OCI-LY7 (cell line): ENCODE measurements around the gene COG7. TPM values are rescaled to one million over a fixed set of nuclear protein-coding genes. Genes with fewer than 3 reads are reported as not detected.

Experiments
- BruUV-seq: library from RNA; stranded (reverse); fragments of 400-500 nt; replicated peaks from 2 replicates; lab custom pipeline; 2021; lab: Mats Ljungman, UMichigan
- CTCF ChIA-PET: fragments of 300-600 bp; sonication (Branson Sonifier 250); formaldehyde crosslinking; loops from one replicate; lab custom pipeline; 2022; ENCODE audit warnings: antibody characterized with exemption; ENCODE audit not compliant: unreplicated experiment; lab: Charles Lee
- POLR2A ChIA-PET: fragments of 300-600 bp; sonication (Branson Sonifier 250); formaldehyde crosslinking; loops from one replicate; lab custom pipeline; 2022; ENCODE audit warnings: antibody characterized with exemption; lab: Charles Lee
- DNase-seq: peaks from one replicate; pipeline ENCODE4 v3.0.0-alpha.2; 2015; ENCODE audit warnings: low spot score
- H2AFZ ChIP-seq: fragments of 200-600 bp; sonication (generic), shearing (Covaris generic); 2 replicates; pipeline ENCODE4 v1.6.1; 2014; ENCODE audit warnings: mild to moderate bottlenecking, antibody characterized with exemption, low read length, moderate library complexity
- H3K27ac ChIP-seq: fragments of 200-600 bp; sonication (generic); 2 replicates; pipeline ENCODE4 v1.5.1; 2014; ENCODE audit warnings: mixed run types, low read depth, mild to moderate bottlenecking, moderate library complexity, low read length, inconsistent platforms; ENCODE audit not compliant: poor library complexity, severe bottlenecking
- H3K36me3 ChIP-seq: fragments of 200-600 bp; sonication (generic); 2 replicates; pipeline ENCODE4 v1.6.1; 2014; ENCODE audit warnings: mild to moderate bottlenecking, antibody characterized with exemption, low read length, moderate library complexity, mixed read lengths; ENCODE audit not compliant: insufficient read depth
- H3K4me1 ChIP-seq: fragments of 200-600 bp; sonication (generic); 2 replicates; pipeline ENCODE4 v1.5.1; 2014; ENCODE audit warnings: mild to moderate bottlenecking, low read length; ENCODE audit not compliant: insufficient read depth, poor library complexity, severe bottlenecking
- H3K4me2 ChIP-seq: fragments of 200-600 bp; sonication (generic); 2 replicates; pipeline ENCODE4 v1.6.1; 2014; ENCODE audit warnings: mild to moderate bottlenecking, low read length
- H3K4me3 ChIP-seq: fragments of 200-600 bp; sonication (generic); 2 replicates; pipeline ENCODE4 v1.5.1; 2014; ENCODE audit warnings: mild to moderate bottlenecking, low read depth, low read length; ENCODE audit not compliant: poor library complexity, severe bottlenecking
- H3K79me2 ChIP-seq: fragments of 200-600 bp; sonication (generic); 2 replicates; pipeline ENCODE4 v1.6.1; 2016; ENCODE audit warnings: low read depth, mild to moderate bottlenecking, low read length, moderate library complexity, mixed read lengths; ENCODE audit not compliant: insufficient read depth
- H3K9me2 ChIP-seq: fragments of 200-600 bp; sonication (generic); 2 replicates; pipeline ENCODE4 v1.6.1; 2016; ENCODE audit warnings: mild to moderate bottlenecking, low read length, mixed read lengths; ENCODE audit not compliant: insufficient read depth
- H3K9me3 ChIP-seq: fragments of 200-600 bp; sonication (generic); 2 replicates; pipeline ENCODE4 v1.6.1; 2014; ENCODE audit warnings: mild to moderate bottlenecking, mixed run types, low read length, mixed read lengths
- H4K20me1 ChIP-seq: fragments of 200-600 bp; sonication (generic); 2 replicates; pipeline ENCODE4 v1.6.1; 2014; ENCODE audit warnings: mild to moderate bottlenecking, antibody characterized with exemption, low read length, moderate library complexity, mixed read lengths; ENCODE audit not compliant: insufficient read depth
- CTCF ChIP-seq: fragments of 200-600 bp; sonication (generic); conservative IDR thresholded peaks from 2 replicates; pipeline ENCODE4 v1.5.1; 2014; ENCODE audit warnings: mild to moderate bottlenecking, antibody characterized with exemption, low read length, moderate library complexity, mixed read lengths
- EZH2phosphoT487 ChIP-seq: fragments of 200-600 bp; sonication (generic); IDR thresholded peaks from 2 replicates; pipeline ENCODE4 v1.6.1; 2018; ENCODE audit warnings: low read depth, borderline replicate concordance, mild to moderate bottlenecking, mixed run types, antibody characterized with exemption, low read length, moderate library complexity, mixed read lengths
- intact Hi-C: fragments of 100-400 bp; cut with micrococcal nuclease; formaldehyde crosslinking; loops from one replicate; pipeline ENCODE4 v1.10.0; 2022; ENCODE audit not compliant: unreplicated experiment
- total RNA-seq, 2 experiments: library from RNA; depleted of rRNA in 1 of 2; stranded (reverse); fragments of >200 nt in 1 of 2; shearing (Covaris generic) in 1 of 2; gene quantifications; 2 replicates each; pipeline ENCODE4 v1.2.3, GENCODE V29; 2014 to 2022

Gene COG7
- total RNA-seq, 2 experiments from 2014 or later: 11.4 to 21.0 TPM

- no peaks in the 10 kb centered on the region for H3K9me3 ChIP-seq
- POLR2A ChIA-PET: interaction anchor here (0.6 to 1.4 kb wide), 2 partner anchors 9 to 16 kb away, joined by 3 to 4 read pairs; no protein-coding TSS in a partner anchor
- no peak overlapping the region for H3K27ac ChIP-seq
- H2AFZ ChIP-seq: no peak overlapping the region
- peak; percentile 78 for DNase-seq
- no TSS peak for BruUV-seq
- H3K4me1 ChIP-seq: no peaks in the 10 kb centered on the region
- H3K79me2 ChIP-seq: no peaks in the 10 kb centered on the region
- intact Hi-C loops: loop anchor here (2.0 to 10.0 kb wide), 2 partner anchors 139 to 371 kb away; no protein-coding TSS in a partner anchor
- H4K20me1 ChIP-seq: no peaks in the 10 kb centered on the region
- TF ChIP-seq CTCF (peak; percentile 99), EZH2phosphoT487 (no peak)
- peaks cover 41% of the 10 kb centered on the region for H3K36me3 ChIP-seq
- H3K9me2 ChIP-seq: no peaks in the 10 kb centered on the region
- H3K4me2 ChIP-seq: no peak overlapping the region
- H3K4me3 ChIP-seq: no peak overlapping the region
- CTCF ChIA-PET: interaction anchor here (1.0 kb wide), 1 partner anchor 251 kb away, joined by 3 read pairs; no protein-coding TSS in a partner anchor
Measured at GRCh38 chr16:23435500-23435899, 17.5 kb downstream of the COG7 start.

DNA sequence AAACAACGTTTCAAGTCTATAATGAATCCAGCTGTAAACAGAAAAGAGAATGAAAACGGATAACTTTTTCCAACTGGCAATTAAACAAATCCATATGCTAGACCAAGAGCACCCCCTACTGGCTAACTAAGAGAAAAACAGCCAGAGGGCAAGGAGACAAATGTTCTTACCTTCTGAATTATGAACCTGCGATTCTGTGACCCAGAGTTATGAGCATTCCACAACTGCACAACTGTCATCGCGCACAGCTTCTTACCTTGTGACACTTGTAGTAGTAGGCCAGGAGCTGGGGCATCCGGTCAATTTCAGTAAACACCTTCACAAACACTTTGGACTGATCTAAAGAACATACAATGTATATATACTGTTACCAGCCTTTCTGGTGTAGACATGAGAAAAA lies 18.6 kb downstream of the COG7 start:
- Histone ChIP-seq H3K4me2 (no peak overlapping the region), H3K9me2 (no peaks in the 10 kb centered on the region), H3K79me2 (no peaks in the 10 kb centered on the region), H3K4me3 (no peak overlapping the region), H3K27ac (no peak overlapping the region), H2AFZ (no peak overlapping the region), H3K9me3 (no peaks in the 10 kb centered on the region), H3K36me3 (peaks cover 39% of the 10 kb centered on the region), H3K4me1 (no peaks in the 10 kb centered on the region), H4K20me1 (no peaks in the 10 kb centered on the region)
- intact Hi-C loops: loop anchor here (1.0 to 10.0 kb wide), 3 partner anchors 138 to 370 kb away; partner anchors contain the start of gene SCNN1G
- BruUV-seq: no TSS peak
- DNase-seq: peak; percentile 78
- POLR2A ChIA-PET: interaction anchor here (0.5 to 1.0 kb wide), 4 partner anchors 29 to 523 kb away, joined by 3 to 4 read pairs (median 3); no protein-coding TSS in a partner anchor
- CTCF ChIA-PET: interaction anchor here (0.5 to 1.0 kb wide), 2 partner anchors 14 to 247 kb away, joined by 3 read pairs; no protein-coding TSS in a partner anchor
- TF ChIP-seq EZH2phosphoT487: no peak
- TF ChIP-seq CTCF: peak; percentile 98
